Measurements from ENCODE around the gene SORCS1. TPM values are rescaled to one million over a fixed set of nuclear protein-coding genes. Genes with fewer than 3 reads are reported as not detected.
A peak's percentile ranks its signal among the peaks of the same experiment; 100 is the strongest.

The SORCS1 gene
- total and polyA plus RNA-seq, 2 of the 13 experiments (the other 11 are each of a cell fraction or from before 2014, with no cell fraction given) = not detected

- TF ChIP-seq PHF21A (CRISPR knock-in tag; IDR thresholded peaks at IDR 0.05) = no peak
- no peak for TF ChIP-seq ARID2 (CRISPR knock-in tag; IDR thresholded peaks at IDR 0.05; ENCODE audit: borderline replicate concordance)
- TF ChIP-seq HNF4A (CRISPR knock-in tag; IDR thresholded peaks at IDR 0.05) = peak; percentile 64
- no peak for TF ChIP-seq NPAS2 (CRISPR knock-in tag; IDR thresholded peaks at IDR 0.05; ENCODE audit: borderline replicate concordance)
- no peak for TF ChIP-seq ZNF772 (CRISPR knock-in tag; IDR thresholded peaks at IDR 0.05)
- TF ChIP-seq ZEB1 (IDR thresholded peaks at IDR 0.05; ENCODE audit: insufficient replicate concordance, low read depth) = no peak
- no peak for TF ChIP-seq FOXP1 (IDR thresholded peaks at IDR 0.05)
- TF ChIP-seq FOXP1 (CRISPR knock-in tag; IDR thresholded peaks at IDR 0.05) = 0 out of 2 replicates have a peak, but pooled peaks have one; percentile 9
- TF ChIP-seq ZNF557 (CRISPR knock-in tag; IDR thresholded peaks at IDR 0.05) = no peak
- no peak for TF ChIP-seq AGO1 (IDR thresholded peaks at IDR 0.05; ENCODE audit: low read depth, low read length, poor library complexity, severe bottlenecking)
- TF ChIP-seq FOXA3 (CRISPR knock-in tag; IDR thresholded peaks at IDR 0.05) = peak; percentile 17; the same call in 1 of the 2 replicates
- no peak for TF ChIP-seq CHD2 (IDR thresholded peaks at IDR 0.05; ENCODE audit: low read depth, low read length)
- no peak for TF ChIP-seq RFXANK (CRISPR knock-in tag; IDR thresholded peaks at IDR 0.05)
- no peak for TF ChIP-seq REPIN1 (CRISPR knock-in tag; IDR thresholded peaks at IDR 0.05; ENCODE audit: borderline replicate concordance, low read depth)
- TF ChIP-seq ZNF781 (CRISPR knock-in tag; IDR thresholded peaks at IDR 0.05; ENCODE audit: borderline replicate concordance, not compliant biosample characterization) = no peak
- TF ChIP-seq ZNF670 (CRISPR knock-in tag; IDR thresholded peaks at IDR 0.05; ENCODE audit: borderline replicate concordance) = no peak
- no peak for TF ChIP-seq SRSF4 (IDR thresholded peaks at IDR 0.05; ENCODE audit: low read depth, low read length, poor library complexity, severe bottlenecking)
- TF ChIP-seq MTF1 (CRISPR knock-in tag; IDR thresholded peaks at IDR 0.05) = no peak
- TF ChIP-seq ZBTB8A (CRISPR knock-in tag; IDR thresholded peaks at IDR 0.05; ENCODE audit: borderline replicate concordance, low read depth) = no peak
- TF ChIP-seq RNF219 (CRISPR knock-in tag; IDR thresholded peaks at IDR 0.05) = no peak
- no peak for TF ChIP-seq MBD4 (IDR thresholded peaks at IDR 0.05; ENCODE audit: borderline replicate concordance, low read length)
These were observed 233.2 kb downstream of the SORCS1 start (continued) for GRCh38 chr10:106931159-106931852.

Measured in HepG2 (cell line).